ENCODE measurements around the gene UBR7.

The UBR7 gene

GRCh38 chr14:93201155-93201704, 5.8 kb upstream of the UBR7 start:
- peak overlapping the region; percentile 48 for H3K27ac ChIP-seq
- no peak for DNase-seq (ENCODE audit: low spot score)
- POLR2A ChIA-PET (ENCODE audit: low non-redundant PET), result no interaction called here
- CTCF ChIA-PET, result no interaction called here
- TF ChIP-seq CTCF (conservative IDR thresholded peaks at IDR 0.05; ENCODE audit: low read depth), result no peak

GRCh38 chr14:93207468-93208308, 632 bp downstream of the UBR7 start:
- TF ChIP-seq CTCF (conservative IDR thresholded peaks at IDR 0.05; ENCODE audit: low read depth), result peak; percentile 44
- POLR2A ChIA-PET (ENCODE audit: low non-redundant PET), result interaction anchor here (1.0 to 1.5 kb wide), 2 partner anchors 22 to 24 kb away, joined by 4 to 6 read pairs; partner anchors contain the start of genes LYSET and MOAP1
- DNase-seq (ENCODE audit: low spot score), result peak; percentile 58
- CTCF ChIA-PET, result interaction anchor here (0.7 kb wide), 1 partner anchor 339 kb away, joined by 3 read pairs; no protein-coding TSS in a partner anchor
- peak overlapping the region; percentile 90 for H3K27ac ChIP-seq

- no peak for TF ChIP-seq CTCF (conservative IDR thresholded peaks at IDR 0.05; ENCODE audit: low read depth)
- CTCF ChIA-PET, result no interaction called here
- no peak for DNase-seq (ENCODE audit: low spot score)
- H3K27ac ChIP-seq, result no peak overlapping the region
- POLR2A ChIA-PET (ENCODE audit: low non-redundant PET), result no interaction called here
These were observed 5.4 kb downstream of the UBR7 start for GRCh38 chr14:93212432-93212831.

GRCh38 chr14:93214598-93214997, 7.5 kb downstream of the UBR7 start:
- DNase-seq (ENCODE audit: low spot score), result no peak
- ChIA-PET POLR2A (ENCODE audit: low non-redundant PET) (no interaction called here), CTCF (no interaction called here)
- TF ChIP-seq CTCF (conservative IDR thresholded peaks at IDR 0.05; ENCODE audit: low read depth), result no peak
- H3K27ac ChIP-seq, result no peak overlapping the region

GRCh38 chr14:93219103-93219726, 12.2 kb downstream of the UBR7 start:
- CTCF ChIA-PET, result interaction anchor here (0.6 to 0.8 kb wide), 6 partner anchors 10 to 1114 kb away, joined by 3 to 6 read pairs (median 4); no protein-coding TSS in a partner anchor
- POLR2A ChIA-PET (ENCODE audit: low non-redundant PET), result interaction anchor here (0.7 kb wide), 1 partner anchor 104 kb away, joined by 4 read pairs; no protein-coding TSS in a partner anchor
- peak; percentile 46 for DNase-seq (ENCODE audit: low spot score)
- H3K27ac ChIP-seq, result no peak overlapping the region
- peak; percentile 74 for TF ChIP-seq CTCF (conservative IDR thresholded peaks at IDR 0.05; ENCODE audit: low read depth)

GRCh38 chr14:93220509-93220908, 13.5 kb downstream of the UBR7 start:
- CTCF ChIA-PET, result interaction anchor here (0.6 kb wide), 1 partner anchor 437 kb away, joined by 3 read pairs; no protein-coding TSS in a partner anchor

More at GRCh38 chr14:93220509-93220908, 13.5 kb downstream of the UBR7 start:
- POLR2A ChIA-PET (ENCODE audit: low non-redundant PET), result no interaction called here
- DNase-seq (ENCODE audit: low spot score), result no peak
- no peak overlapping the region for H3K27ac ChIP-seq
- no peak for TF ChIP-seq CTCF (conservative IDR thresholded peaks at IDR 0.05; ENCODE audit: low read depth)

Measured in RWPE1 (cell line).